Fibroblast of peridontal ligament (primary cell): Measurements from ENCODE around the gene SORL1-AS1.

Source experiments
- DNase-seq: peaks from one replicate; pipeline ENCODE4 v3.0.0-alpha.2; 2010; ENCODE audit errors: extremely low read depth

SORL1-AS1 gene

DNA sequence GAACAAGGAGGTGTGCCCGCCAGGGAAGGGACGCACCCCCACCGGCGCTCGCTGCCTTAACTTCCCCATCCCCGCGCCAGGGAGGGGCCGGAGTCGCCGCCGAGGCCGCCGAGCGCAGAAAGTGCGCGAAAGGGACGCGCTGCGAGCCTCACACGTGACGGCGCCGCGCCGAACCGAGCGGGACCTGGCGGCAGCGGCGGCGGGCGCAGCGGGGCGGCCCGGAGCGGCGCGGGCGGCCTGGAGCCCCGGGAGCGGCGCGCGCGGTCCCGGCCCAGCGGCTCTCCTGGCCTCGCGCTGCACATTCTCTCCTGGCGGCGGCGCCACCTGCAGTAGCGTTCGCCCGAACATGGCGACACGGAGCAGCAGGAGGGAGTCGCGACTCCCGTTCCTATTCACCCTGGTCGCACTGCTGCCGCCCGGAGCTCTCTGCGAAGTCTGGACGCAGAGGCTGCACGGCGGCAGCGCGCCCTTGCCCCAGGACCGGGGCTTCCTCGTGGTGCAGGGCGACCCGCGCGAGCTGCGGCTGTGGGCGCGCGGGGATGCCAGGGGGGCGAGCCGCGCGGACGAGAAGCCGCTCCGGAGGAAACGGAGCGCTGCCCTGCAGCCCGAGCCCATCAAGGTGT lies 670 bp downstream of the SORL1-AS1 start, which contains the start of gene SORL1:
Gene SORL1, plus strand, starts transcription at position 329 of the 623 bp plus-strand sequence. Its CDS starts 18 bp downstream, at position 347.
- peak; percentile 9 for DNase-seq

DNA sequence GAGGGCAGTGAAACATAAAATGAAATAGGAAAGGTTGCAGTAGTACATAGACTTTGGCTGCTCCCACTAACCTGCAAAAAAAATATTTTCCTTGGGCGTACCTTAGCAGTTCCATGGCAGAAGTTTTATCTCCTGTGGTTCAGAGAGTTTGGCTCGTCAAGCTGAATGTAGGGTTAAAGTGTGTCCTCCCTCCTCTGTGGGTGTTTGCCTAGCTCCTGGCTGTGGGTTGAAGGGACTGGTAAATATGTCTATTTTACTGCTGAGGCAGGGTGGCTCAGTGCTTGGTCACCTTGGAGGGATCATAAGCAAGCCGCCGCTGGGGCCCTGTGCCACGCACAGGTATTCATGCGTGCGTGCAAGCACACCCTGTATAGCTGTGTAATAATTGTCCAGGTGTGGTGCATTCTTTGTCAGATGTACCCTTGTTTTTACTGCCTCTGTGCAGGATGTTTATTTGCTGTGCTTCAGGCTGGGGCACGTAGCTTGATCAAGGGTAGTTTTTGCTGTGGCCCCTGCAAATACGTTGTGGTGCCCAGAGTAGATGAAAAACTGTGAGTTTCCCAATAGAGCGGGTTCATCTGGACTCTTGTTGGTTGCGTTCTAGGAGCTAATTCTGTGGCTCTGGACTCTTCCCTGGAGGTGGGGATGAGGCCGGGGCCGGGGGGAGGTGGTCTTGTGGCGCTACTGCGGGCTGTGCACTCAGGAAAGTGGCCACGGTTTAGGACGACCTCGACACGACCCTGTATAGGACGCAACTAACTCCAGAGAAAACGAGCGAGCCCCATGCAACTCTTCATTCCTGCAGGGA lies 1.4 kb downstream of the SORL1-AS1 start:
- no peak for DNase-seq

DNA sequence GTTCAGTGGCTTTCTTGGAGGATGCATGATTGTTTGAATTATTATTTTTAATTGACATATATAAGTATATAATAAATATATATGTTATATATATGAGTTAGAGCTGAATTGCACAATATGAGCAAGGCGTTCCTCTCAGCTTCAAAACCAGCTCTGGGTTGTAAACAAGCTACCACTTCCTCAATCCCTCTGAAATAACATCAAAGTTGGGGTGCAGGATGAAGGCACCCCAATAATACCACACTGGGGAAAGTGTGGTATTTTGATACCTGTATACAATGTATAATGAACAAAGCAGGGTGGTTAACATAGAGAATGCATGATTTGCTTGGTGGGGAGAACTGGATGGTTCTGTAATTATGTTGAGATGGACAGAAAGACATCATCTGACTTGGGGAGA lies 2.4 kb downstream of the SORL1-AS1 start:
- no peak for DNase-seq

DNA sequence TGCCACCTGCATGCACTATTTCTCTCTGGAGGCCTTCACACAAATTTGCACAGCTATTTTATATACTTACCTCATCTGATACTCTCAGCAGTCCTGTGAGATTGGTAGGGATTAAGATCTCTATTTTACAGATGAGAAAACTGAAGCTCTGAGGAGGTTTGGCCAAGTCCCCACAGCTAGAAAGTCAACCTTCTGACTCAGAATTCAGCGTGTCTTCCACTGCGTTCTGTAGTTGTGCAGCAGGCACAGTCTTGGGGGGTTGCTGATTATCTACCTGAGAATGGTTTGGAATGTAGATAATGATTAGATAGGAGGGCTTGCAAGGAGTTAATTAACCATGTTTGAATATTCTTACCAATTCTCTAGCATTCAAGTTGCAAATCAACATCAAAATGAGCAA lies 3.1 kb downstream of the SORL1-AS1 start:
- DNase-seq: no peak

DNA sequence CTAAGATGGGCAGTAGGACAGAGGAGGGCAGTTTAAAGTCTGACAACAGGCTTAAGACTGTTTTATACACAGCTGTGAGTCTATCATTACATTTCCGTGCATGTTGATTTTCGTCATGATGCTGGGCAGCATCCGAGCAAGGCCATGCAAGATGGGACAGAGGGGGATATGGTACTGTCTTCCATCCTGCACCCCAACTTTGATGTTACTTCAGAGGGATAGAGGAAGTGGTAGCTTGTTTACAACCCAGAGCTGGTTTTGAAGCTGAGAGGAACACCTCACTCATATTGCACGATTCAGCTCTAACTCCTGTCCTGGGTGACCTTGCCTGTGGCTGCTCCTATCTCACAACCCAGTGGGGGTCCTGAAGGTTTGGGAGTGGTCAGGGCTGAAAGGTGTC lies 3.6 kb downstream of the SORL1-AS1 start:
- no peak for DNase-seq

DNA sequence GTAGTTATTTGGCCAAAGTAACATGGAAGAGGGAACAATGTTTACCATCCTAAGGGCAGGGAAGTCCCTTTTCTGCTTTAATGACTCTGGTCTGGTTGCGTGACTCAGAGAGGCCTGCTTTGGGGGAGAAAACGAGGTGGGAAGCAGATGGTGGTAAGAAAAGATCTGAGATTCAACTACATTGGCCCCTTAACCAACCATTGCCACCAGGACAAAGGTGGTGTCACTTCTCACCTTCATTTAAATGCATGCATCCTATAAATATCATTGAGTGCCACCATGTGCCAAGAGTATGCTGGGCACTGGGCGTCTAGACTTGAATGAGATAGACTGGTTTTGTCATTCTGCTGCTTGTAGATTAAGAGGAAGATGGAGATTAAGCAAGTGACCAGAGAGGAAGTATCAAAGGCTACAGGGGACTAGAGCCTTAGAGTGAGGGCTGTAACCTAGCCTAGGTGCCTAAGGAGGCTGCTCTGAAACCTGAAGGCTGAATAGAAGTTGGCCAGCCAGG lies 4.3 kb downstream of the SORL1-AS1 start:
- DNase-seq: no peak

DNA sequence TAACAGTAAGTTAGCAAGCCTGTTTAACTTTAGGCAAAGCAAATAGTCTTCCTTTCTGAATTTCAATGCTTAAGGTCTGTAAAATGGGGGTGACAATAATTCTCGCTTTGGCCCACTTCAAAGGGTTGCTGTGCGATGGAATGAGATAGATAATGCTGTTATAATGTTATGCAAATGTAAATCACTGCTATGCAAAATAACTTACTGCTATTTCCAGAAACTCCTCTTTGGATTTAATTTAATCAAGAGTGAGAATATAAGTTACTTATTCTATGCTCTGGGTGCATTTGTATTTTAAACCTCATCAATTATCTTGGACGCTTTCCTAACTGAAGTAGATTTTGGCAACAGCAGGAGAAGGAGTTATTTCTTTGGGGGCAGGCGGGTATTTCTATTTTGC lies 4.8 kb downstream of the SORL1-AS1 start:
- no peak for DNase-seq

DNA sequence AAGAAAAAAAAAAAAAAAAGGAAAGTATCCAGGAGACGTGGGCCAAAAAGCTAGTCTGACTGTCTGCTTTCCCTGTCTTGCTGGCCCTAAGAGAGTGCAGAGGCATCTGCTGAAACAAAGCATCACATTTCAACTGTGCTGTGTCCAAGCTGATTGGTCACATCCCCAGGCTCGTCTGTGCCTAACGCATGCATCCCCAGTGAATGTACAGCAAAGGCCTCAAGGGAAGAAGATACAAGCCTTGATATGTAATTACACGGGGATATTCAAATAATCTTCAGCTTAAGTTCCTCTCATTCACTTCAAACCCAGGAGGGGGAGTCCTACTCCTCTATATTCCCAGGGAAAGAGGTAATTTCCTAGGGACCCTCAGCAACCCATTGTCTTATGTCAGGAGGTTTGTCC lies 6.0 kb downstream of the SORL1-AS1 start:
- peak; percentile 12 for DNase-seq

DNA sequence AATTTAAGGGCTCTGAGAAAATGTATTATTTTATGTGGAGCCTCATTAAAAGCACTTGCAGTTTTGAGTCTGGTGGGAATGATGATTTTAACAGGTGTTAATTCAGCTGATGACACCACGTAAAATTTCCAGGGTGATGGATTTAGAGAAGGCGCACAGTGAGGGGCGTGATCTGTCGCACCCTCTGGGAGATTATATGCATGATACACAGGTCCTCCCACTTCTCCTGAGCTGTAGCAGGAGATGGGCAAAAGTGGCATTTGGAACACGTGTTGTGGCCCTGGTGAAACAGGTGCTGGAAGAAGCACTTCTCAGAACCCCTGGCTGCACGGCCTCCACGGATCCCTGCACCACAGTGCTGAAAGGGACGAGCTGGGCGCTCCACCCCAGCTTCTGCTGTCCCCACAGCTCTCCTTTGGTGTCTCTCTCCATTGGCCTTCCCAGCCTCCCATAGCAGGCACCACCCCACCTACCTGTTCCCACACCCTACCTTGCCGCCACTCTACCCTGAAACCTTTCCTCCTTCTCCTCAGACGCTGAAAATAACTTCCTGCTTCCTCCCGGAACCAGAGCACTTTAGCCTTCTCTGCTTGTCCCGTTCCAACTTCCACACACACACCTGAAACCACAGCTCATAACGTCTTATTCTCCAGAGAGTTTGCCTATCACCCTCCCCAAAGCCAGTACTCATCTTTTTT lies 7.5 kb downstream of the SORL1-AS1 start:
- DNase-seq: no peak

DNA sequence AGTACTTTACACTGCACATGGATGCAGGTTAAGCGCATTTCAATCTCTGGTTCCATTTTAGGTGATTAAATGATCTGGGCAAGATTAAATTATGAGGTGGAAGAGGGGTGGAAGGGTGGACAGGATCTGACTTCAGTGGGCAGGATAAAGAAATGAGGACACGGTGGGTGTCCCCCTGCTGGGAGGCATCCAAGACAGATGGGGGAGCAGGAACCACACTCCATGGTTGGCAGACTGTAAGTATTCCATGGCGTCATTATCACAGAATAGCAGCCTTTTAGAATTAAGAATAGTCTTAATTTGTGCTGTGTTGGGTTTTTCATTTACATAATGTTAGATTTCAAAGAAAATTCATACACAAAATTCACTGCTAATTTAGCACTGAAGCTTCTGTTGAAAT lies 8.2 kb downstream of the SORL1-AS1 start:
- no peak for DNase-seq

DNA sequence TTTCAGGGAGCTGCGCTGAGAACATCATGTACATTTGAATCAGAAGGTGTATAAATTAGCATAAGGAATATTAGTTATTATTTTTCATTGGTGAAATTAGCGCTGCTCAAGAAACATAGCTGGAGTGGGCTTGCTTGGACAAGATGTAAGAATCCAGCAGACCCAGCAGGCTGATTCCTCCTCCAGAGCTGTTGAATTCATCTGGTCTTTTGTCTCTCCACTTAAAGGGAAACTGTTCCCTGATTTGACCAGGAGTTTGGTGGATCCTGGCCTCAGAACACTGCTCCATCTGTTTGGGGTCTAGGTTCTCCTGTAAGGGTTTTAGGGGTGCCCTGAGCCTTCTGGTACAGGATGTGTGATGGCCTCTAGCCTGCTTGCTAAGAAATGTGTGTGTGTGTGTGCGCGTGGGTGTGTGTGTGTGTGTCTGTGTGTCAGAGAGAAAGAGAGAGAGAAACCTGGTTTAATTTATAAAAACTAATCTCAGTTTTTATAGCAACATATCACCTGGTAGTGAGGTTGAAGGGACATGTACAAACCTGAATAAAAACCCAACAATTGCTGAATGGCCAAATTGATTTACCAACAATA lies 9.0 kb downstream of the SORL1-AS1 start:
- no peak for DNase-seq

DNA sequence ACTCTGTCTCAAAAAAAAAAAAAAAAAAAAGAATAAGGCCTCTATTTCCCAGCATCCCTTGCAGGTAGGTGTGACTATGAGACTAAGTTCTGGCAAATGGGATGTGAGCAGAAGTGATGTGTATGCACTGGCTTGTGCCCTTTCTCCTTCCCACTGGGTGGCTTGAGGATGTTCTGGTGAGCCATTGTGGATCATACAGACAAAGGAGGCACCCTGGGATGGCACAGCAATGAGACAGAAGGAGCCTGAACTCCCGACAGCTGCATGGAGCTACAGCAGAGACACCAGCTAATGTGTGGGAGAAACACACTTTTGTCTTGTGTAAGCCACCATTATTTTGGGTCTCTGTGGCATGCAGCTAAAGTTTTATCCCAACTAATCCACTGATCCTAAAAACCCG lies 11.2 kb downstream of the SORL1-AS1 start:
- DNase-seq: no peak

DNA sequence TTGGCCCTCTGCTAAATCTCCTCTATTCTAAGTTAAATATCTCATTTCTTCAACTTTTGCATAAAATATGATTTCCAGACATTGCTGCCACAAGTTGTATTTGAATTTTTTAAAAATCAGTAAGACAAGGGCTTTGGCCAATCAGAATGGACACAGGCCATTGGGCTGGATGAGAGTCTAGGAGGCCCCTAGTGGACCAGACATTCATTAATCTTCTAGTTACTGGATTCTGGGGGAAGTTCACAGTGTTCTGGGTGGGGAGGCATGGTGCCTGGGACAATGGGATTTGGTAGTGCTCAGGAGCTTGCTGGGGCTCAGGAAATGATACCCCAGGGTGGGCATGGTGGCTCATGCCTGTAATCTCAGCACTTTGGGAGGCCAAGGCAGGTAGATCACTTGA lies 13.0 kb downstream of the SORL1-AS1 start:
- no peak for DNase-seq

DNA sequence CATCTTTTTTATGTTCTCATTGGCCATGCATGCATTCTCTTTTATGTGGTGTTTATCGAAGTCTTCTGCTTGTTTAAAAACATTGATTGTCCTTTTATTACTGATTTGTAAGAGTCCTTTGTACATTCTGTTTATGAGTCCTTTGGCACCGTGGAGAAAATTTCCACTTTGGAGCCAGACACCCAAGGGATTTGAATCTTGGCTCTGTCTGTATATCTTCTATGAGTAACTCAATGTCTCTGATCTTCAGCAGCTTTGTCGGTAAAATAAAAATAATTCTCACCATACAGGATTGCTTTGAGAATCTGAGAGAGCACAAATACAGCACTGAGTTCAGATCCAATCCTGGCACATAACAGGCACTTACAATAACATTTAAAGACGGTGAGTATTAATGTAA lies 13.4 kb downstream of the SORL1-AS1 start:
- DNase-seq: no peak

DNA sequence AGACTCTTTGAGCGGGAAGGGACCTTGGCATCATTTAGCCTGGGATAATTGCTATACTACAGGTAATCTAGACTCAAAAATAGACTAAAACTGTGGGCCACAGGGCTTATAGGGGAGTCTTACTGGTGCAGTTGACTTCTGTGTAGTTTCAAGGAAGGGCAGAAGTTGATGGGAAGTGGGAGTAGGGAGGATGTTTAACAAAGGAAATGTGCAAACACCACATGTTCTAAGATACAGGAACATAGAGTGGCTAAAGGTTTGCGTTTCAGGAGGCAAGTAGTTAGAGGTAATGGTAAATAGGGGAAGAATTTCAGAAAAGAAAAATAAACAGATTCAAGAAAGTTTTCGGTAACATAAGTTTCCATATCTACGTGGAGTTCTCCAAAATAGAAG lies 15.1 kb downstream of the SORL1-AS1 start:
- no peak for DNase-seq

DNA sequence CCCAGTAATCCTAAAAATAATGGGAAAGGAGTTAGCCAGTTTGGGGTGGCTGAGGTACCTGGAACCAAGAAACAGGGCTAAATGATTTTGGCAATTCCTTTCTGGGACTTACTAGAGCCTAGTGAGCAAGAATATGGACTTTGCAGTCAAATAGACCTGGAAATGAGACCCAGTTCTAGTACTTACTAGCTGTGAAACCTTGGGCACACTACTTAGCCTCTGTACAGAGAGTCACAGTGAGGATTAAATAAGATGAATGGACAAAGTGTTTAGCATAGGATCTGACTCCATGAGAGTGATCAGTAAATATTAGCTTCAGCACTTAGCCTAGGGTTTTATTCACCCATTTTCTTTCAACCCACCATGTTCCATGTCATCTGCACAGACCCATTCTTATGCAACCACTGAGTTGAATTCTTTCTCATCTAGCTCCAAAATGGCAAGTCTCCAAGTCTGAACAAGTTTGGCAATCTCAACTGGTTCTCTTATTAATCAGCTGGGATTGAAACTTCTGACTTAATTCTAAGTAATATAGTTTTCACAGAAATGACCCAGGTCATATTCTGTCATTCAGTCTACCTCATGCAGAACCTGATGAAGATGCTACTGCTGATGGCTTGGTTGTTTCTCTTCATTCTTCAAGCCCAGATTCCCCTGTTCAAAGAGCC lies 15.6 kb downstream of the SORL1-AS1 start:
- peak; percentile 10 for DNase-seq

DNA sequence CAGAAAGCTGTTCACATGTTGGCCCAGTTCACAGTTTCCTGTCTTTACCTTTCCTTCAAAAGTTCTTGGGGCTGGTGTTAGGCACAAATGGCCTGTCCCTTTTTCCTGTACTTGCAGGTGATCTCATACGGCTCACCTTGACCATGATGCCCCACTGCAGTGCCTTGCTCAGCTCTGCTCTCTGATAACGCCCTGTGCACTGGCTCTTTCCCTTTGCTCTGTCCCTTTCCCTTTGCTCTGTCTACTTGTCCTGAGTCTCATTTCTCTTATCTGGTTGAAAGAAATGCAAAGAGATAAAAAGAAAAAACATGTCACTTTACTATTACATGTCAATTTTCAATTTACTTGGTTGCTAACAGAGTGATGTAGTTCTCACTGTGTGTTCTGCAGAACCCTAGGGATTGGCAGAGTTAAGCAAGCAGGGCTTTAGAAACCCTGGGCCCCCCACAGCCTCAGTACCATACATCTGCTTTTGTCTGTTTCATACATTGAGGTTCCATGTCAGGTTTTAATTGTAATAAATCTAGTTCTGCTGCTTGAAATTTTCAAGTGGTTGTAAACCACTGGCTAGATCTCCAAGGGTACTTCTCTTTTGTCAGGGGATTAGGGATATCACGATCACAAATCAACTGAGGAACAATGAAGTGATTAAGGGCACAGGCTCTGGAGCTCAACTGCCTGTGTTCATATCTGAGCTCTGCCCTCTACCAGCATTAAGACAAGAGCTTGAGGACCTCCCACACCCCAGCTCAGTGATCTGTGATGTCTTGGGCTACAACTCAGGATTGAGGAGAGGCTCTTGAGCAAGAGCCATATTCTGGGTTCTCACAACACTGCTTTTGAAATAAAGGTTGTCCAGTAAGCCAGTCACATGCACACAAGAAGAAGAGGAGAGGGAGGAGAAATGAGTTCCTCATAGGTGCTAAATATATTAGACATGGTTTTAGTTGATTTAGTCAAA lies 16.9 kb downstream of the SORL1-AS1 start:
- no peak for DNase-seq

DNA sequence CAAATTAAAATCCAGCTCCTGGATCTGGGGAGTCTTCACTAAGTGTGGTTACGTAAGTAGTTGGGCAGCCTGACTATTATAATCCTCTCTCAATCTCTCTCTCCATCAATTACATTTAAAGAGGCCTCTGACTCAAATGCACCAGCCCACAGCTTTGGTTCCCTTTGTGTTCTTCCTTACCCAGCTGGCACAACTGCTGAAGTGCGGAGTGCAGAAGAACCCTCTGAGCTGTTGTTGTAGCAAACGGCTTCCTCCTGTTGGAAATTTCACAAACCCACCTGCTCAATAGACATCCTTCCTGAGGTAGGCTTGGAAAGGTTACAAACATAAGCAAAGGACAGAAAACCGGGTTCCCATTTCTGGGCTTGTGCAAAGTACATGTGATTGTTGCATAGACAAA lies 17.6 kb downstream of the SORL1-AS1 start:
- no peak for DNase-seq

DNA sequence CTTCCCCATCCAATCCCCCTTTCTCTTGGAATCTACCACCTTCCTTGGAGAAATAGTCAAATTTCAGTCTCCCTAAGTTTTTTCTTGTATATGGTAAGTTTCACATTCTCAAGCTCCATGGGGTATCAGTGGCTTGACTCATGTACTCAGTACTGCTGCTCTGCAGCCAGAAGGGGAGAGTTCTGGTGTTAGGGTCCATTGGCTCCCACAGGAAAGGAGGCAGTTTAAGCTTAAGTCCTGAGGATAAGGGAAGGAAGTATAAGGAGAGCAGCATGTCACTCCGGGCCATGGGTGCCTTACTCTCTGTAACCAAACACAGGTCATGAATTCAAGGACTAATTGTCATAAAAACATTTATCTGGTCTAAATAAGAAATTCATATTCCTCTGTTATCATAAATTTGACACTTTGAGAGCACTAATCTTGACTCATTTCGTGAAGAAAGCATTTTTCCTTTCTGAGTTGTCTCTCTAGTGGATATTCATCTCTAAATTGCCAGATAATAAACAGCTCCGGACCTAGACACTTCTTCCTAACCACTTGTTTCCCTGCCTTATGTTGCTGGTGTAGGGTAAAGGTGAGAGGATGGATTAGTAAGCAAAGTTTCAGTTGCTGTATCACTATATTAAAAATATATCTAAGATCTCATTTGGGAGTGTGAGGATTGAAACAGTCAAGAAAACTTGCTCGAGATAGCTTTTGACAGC lies 20.8 kb downstream of the SORL1-AS1 start:
- no peak for DNase-seq

DNA sequence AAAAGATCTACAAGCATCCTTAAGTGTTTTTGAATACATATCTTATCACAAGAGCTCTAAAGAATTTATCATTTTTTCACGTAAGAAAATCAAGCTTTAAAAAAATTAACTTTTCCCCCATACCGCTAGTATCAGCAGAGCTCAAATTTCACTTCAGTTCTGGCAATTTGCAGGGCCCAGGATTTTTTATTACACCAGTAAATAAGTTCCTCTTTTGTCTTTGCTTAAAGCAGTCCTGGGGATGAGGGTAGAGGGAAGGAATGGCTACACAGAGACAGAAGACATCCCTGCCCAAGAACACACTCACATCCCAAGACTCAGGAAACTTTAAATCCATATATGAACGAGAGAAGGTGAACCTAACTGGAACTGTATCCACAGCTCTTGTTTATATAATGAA lies 23.2 kb downstream of the SORL1-AS1 start:
- DNase-seq: no peak
